Pancreas (tissue), 10 donors: Measurements from ENCODE around the gene SCNN1A. TPM values are rescaled to one million over a fixed set of nuclear protein-coding genes. Genes with fewer than 3 reads are reported as not detected.

Experiments
- ATAC-seq, 4 donors: fragments of 200-7000 bp; cut with Tn5 transposase; one replicate each; pipeline versions ENCODE4 v1.8.0 to v1.9.1; 2020; ENCODE audit warnings: mild to moderate bottlenecking in 4 of 4, moderate library complexity in 4 of 4
- DNase-seq, 6 donors: peaks; one replicate each; pipeline ENCODE4 v3.0.0-alpha.2; 2020
- FAIRE-seq: peaks from 2 replicates; lab custom pipeline; 2012; peaks lifted over from hg19 to GRCh38; lab: Jason Lieb, UNC
- H3K27ac ChIP-seq, 4 donors: fragments of 200-600 bp; sonication (generic); 1 replicate in 3 of 4; 2 replicates in 1 of 4; pipeline versions ENCODE4 v1.5.0 to v1.8.0; 2020
- H3K27me3 ChIP-seq, 4 donors: fragments of 200-600 bp; one replicate each; pipeline ENCODE4 v1.8.0; 2021
- H3K36me3 ChIP-seq, 3 donors: fragments of 200-600 bp; sonication (generic) in 1 of 3; one replicate each; pipeline versions ENCODE4 v1.5.0 to v1.8.0; 2020 to 2021
- H3K4me1 ChIP-seq, 3 donors: fragments of 200-600 bp; one replicate each; pipeline ENCODE4 v1.8.0; 2021
- H3K4me3 ChIP-seq, 4 donors: fragments of 200-600 bp; sonication (generic) in 2 of 4; one replicate each; pipeline versions ENCODE4 v1.5.0 to v1.8.0; 2020 to 2021
- H3K9me3 ChIP-seq, 4 donors: fragments of 200-600 bp; one replicate each; pipeline ENCODE4 v1.8.0; 2021
- whole genome bisulfite sequencing, 2 donors: extraction: QIAGEN DNeasy Blood & Tissue Kit; methylation state at CpG; one replicate each; pipeline ENCODE4 v1.1.7; 2013; 5-methylcytosine and 5-hydroxymethylcytosine counted together
- intact Hi-C, 3 donors: fragments of 100-400 bp; cut with DNase I; formaldehyde crosslinking; loops; one replicate each; pipeline versions ENCODE4 v1.11.1 to v1.14.2; 2022
- polyA plus RNA-seq, 2 donors: library from polyadenylated mRNA; stranded (reverse); fragments of 200-250 nt; gene quantifications; one replicate each; pipeline ENCODE4 v1.2.3, GENCODE V29; 2013
- total RNA-seq, 6 donors: library from RNA; stranded (reverse); fragmentation: NEBNext Ultra II Directional in 4 of 6; extraction: Animal tissue kit (Norgen Biotek cat#: 25700) in 4 of 6; gene quantifications; one replicate each; pipeline versions ENCODE4 v1.2.1 to v1.2.4, GENCODE V29; 2021 to 2023
- TF ChIP-seq, protein P1 (sequence below), 4 donors: fragments of 200-600 bp; sonication (generic) in 3 of 4; IDR thresholded peaks; one replicate each; pipeline versions ENCODE4 v1.5.0 to v1.8.0; 2021; ENCODE audit warnings: antibody characterized with exemption in 4 of 4
- donor health status: healthy with polysubstance abuse.
- donor health status: DM: no; HTN: no; CAD: no; lungs with moderate emphysema.
- donor health status: DM: no; HTN: no; CAD: no.
- donor health status: control.
- donor health status: control.
- donor health status: Bipolar disorder and iron deficiency.
- donor health status: DM: yes; HTN: yes; CAD: no.
- donor health status: DM: no; HTN: no; CAD: no.
- donor health status: DM: no; HTN: no; CAD: no.
- donor health status: DM: yes; HTN: yes; CAD: no.

Gene SCNN1A
- total and polyA plus RNA-seq, 8 donors: 21.0 to 87.8 (median 39.9) TPM

DNA sequence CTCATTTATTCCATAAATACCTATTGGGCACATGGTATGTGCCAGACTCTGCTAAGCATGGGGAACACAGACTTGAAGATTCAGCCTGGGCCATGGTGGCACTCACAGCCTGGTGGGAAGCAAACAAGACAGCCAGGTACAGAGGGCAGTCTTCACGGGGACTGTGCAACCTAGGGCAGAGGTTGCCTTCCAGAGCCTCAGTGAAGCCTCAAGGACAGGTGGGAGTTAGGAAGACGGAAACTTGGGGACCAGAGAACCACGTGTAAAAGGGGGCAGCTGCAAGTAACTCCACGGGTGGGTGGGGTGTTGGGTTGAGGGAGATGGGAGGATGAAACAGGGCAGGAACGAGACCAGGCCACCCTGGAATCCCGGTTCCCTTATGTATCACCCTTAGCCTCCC is 7.6 kb upstream of the SCNN1A start:
- H3K27me3 ChIP-seq: no peaks in the 10 kb centered on the region
- FAIRE-seq (no peak), DNase-seq (no peak), ATAC-seq (no peak)
- peak overlapping the region in 1 of 4 donors; percentile 88 for H3K4me3 ChIP-seq
- peak overlapping the region; percentile 63 to 95 (median 84) for H3K27ac ChIP-seq
- H3K4me1 ChIP-seq: peaks cover 10 to 22% (median 15%) of the 10 kb centered on the region in 3 donors
- H3K9me3 ChIP-seq: no peaks in the 10 kb centered on the region
- peaks cover 0 to 11% (median 0%) of the 10 kb centered on the region in 3 donors for H3K36me3 ChIP-seq
- intact Hi-C loops: no loop called here
- WGBS, 2 donors: 75 to 84% methylated on average over 6 of the region's 6 CpGs
- TF ChIP-seq, protein P1, sequence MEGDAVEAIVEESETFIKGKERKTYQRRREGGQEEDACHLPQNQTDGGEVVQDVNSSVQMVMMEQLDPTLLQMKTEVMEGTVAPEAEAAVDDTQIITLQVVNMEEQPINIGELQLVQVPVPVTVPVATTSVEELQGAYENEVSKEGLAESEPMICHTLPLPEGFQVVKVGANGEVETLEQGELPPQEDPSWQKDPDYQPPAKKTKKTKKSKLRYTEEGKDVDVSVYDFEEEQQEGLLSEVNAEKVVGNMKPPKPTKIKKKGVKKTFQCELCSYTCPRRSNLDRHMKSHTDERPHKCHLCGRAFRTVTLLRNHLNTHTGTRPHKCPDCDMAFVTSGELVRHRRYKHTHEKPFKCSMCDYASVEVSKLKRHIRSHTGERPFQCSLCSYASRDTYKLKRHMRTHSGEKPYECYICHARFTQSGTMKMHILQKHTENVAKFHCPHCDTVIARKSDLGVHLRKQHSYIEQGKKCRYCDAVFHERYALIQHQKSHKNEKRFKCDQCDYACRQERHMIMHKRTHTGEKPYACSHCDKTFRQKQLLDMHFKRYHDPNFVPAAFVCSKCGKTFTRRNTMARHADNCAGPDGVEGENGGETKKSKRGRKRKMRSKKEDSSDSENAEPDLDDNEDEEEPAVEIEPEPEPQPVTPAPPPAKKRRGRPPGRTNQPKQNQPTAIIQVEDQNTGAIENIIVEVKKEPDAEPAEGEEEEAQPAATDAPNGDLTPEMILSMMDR (IDR thresholded peaks at IDR 0.05): no peak

DNA sequence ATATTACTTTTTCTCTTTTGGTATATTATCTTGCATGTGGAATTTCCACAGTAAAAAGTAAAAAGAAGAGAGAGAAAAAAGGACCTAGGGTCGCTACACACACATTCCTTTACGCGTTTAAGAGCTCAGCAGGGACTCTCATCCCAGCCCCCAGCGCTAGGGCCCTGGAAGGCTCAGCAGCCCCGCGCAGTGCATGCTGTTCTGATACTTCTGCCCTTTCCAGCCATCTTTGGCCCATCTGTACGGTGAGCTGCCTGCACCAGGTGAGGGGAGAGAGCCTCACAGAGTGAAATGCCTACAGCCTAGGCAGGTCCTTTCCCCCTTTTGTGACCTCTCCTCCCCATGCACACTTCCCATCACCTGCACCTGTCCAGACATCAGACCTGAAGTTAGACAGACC is 7.0 kb upstream of the SCNN1A start:
- no peak for FAIRE-seq
- WGBS, 2 donors: 93 to 95% methylated on average over 7 of the region's 7 CpGs
- DNase-seq: no peak
- no peaks in the 10 kb centered on the region for H3K27me3 ChIP-seq
- H3K4me1 ChIP-seq: peaks cover 16 to 27% (median 21%) of the 10 kb centered on the region in 3 donors
- no peak overlapping the region for H3K27ac ChIP-seq
- ATAC-seq: no peak
- no peak overlapping the region for H3K4me3 ChIP-seq
- H3K9me3 ChIP-seq: no peaks in the 10 kb centered on the region
- intact Hi-C loops: no loop called here
- peaks cover 0 to 9% (median 0%) of the 10 kb centered on the region in 3 donors for H3K36me3 ChIP-seq
- TF ChIP-seq, protein P1 (IDR thresholded peaks at IDR 0.05): no peak

DNA sequence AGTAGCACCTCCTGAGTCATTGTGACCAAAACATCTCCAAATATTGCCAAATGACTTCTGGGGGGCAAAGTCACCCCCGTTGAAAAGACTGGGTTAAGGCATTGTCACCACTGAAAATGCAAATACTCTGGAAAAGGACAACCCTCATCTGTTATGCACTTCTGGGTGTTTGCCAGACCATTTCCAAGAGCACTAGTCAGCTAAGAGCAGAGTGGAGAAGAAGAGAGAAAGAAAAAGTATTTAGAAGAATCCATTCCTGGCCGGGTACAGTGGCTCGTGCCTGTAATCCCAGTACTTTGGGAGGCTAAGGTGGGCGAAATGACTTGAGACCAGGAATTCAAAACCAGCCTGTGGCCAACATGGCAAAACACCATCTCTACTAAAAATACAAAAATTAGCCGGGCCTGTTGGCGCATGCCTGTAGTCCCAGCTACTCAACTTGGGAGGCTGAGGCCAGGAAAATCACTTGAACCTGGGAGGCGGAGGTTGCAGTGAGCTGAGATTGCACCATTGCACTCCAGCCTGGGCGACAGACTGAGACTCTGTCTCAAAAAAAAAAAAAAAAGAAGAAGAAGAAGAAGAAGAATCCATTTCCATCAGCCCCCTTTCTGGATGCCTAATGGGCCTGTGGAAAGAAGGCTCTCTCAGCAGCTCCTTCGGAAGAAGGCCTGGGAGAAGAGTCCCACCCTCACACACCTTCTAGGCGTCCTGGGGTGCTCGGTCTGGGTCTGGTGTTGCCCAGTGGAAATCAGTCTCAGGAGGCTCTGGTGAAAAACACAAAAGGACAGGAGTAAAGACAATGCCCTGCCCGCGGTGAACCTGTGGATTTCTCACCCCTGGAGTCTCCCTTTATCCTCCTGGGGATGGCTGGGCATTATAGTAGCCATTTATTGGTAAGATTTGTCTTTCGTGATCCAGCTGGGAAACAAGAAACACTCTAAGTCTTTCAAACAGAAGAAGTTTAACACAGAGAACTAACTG is 5.1 kb upstream of the SCNN1A start:
- no peak for ATAC-seq
- intact Hi-C loops: no loop called here
- H3K4me1 ChIP-seq: peaks cover 22 to 38% (median 26%) of the 10 kb centered on the region in 3 donors
- H3K27ac ChIP-seq: no peak overlapping the region
- 81 to 88% methylated on average over 14 of the region's 14 CpGs for WGBS, 2 donors
- H3K36me3 ChIP-seq: no peaks in the 10 kb centered on the region
- DNase-seq: no peak
- H3K4me3 ChIP-seq: no peak overlapping the region
- TF ChIP-seq, protein P1 (IDR thresholded peaks at IDR 0.05): no peak
- no peaks in the 10 kb centered on the region for H3K27me3 ChIP-seq
- no peak for FAIRE-seq
- no peaks in the 10 kb centered on the region for H3K9me3 ChIP-seq

DNA sequence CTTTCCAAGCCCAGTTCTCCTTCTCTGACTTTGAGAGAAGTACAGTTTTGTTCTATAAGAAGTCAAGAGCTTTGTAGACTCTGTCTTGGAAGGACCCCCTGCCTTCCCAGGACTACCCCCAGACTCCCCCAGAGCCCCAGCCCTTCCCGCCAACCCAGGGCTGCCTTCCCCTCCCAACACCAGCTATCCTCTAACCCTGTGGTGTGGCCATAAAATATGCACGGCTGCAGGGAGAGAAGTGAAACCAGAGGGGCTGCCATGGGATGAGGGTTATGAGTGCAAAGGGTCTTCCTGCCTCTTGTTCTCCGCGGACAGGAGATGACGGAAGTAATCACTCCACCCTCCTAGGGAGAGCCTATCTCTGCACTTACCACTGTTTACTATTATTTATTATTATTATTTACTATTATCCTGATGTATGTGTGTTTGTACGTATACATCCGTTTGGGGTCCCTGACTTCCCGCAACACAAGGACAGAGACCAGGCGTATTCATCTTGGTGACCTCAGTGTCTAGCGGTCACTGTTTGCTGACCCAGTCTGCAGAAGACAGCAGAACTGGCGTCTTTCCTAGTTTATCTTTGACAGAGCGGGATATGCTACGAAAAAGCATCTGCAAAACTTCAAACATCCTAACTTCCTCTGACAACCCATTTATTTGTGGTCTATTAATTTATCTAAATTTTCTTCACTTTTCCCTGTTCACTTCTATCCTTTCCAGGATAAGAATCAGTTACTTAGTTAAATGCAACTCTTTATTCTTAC is 3.5 kb upstream of the SCNN1A start:
- intact Hi-C loops: no loop called here
- TF ChIP-seq, protein P1 (IDR thresholded peaks at IDR 0.05): no peak
- FAIRE-seq: no peak
- Histone ChIP-seq H3K4me1 (peaks cover 22 to 34% (median 26%) of the 10 kb centered on the region in 3 donors), H3K27me3 (no peaks in the 10 kb centered on the region), H3K36me3 (no peaks in the 10 kb centered on the region), H3K27ac (no peak overlapping the region), H3K4me3 (no peak overlapping the region), H3K9me3 (no peaks in the 10 kb centered on the region)
- no peak for DNase-seq
- ATAC-seq: no peak
- WGBS, 2 donors: 86 to 88% methylated on average over 13 of the region's 13 CpGs
